OCI-LY1 (cell line): Measurements from ENCODE around the gene PCNX2.

Experiments
- EZH2 ChIP-seq: fragments of 200-600 bp; sonication (generic), shearing (Covaris generic); IDR thresholded peaks from 2 replicates; pipeline ENCODE4 v1.8.0; 2017; ENCODE audit warnings: borderline replicate concordance, mixed run types, mild to moderate bottlenecking, antibody characterized with exemption, low read length, moderate library complexity, mixed read lengths
- TF ChIP-seq, protein P1 (sequence below): fragments of 200-600 bp; sonication (generic), shearing (Covaris generic); IDR thresholded peaks from 2 replicates; pipeline ENCODE4 v1.5.1; 2017; ENCODE audit warnings: mild to moderate bottlenecking, antibody characterized with exemption, low read length, moderate library complexity, mixed read lengths

DNA sequence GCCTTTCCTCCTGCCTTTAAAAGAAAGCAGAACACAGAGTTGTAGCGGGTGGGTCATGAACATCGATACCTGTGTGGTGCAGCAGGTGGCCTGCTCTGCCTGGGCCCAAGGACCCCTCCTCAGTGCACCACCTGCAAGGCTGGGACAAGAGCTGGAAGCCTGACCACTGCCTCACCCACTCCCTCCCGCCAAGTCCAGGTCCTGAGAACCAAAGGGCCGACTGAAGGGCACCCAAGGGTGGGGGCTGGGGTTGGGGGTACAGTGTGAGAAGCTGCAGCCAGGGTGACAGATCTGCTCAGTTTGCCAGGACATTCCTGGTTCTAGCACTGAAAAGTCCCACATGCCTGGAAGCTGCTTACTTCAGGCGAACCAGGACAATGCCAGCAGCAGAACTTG lies 309.0 kb downstream of the PCNX2 start:
- TF ChIP-seq, protein P1, sequence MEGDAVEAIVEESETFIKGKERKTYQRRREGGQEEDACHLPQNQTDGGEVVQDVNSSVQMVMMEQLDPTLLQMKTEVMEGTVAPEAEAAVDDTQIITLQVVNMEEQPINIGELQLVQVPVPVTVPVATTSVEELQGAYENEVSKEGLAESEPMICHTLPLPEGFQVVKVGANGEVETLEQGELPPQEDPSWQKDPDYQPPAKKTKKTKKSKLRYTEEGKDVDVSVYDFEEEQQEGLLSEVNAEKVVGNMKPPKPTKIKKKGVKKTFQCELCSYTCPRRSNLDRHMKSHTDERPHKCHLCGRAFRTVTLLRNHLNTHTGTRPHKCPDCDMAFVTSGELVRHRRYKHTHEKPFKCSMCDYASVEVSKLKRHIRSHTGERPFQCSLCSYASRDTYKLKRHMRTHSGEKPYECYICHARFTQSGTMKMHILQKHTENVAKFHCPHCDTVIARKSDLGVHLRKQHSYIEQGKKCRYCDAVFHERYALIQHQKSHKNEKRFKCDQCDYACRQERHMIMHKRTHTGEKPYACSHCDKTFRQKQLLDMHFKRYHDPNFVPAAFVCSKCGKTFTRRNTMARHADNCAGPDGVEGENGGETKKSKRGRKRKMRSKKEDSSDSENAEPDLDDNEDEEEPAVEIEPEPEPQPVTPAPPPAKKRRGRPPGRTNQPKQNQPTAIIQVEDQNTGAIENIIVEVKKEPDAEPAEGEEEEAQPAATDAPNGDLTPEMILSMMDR: no peak
- no peak for TF ChIP-seq EZH2
